Astrocyte (in vitro differentiated cells and primary cell): ENCODE data around the gene ELK3. TPM values are rescaled to one million over a fixed set of nuclear protein-coding genes. Genes with fewer than 3 reads are reported as not detected.

Experiments
- DNase-seq: peaks from one replicate; pipeline ENCODE4 v3.0.0-alpha.2; 2010; ENCODE audit warnings: low read depth
- FAIRE-seq: peaks from 2 replicates; lab custom pipeline; 2011; peaks lifted over from hg19 to GRCh38; lab: Jason Lieb, UNC
- H2AFZ ChIP-seq: 2 replicates; pipeline ENCODE4 v1.6.0; 2012; ENCODE audit warnings: low read depth, low read length, inconsistent platforms
- H3K27ac ChIP-seq: 2 replicates; pipeline ENCODE4 v1.5.1; 2011; ENCODE audit warnings: low read depth, low read length, inconsistent platforms
- H3K27me3 ChIP-seq: 2 replicates; pipeline ENCODE4 v1.6.0; 2011; ENCODE audit warnings: low read length, inconsistent platforms; ENCODE audit not compliant: insufficient read depth
- H3K36me3 ChIP-seq: 2 replicates; pipeline ENCODE4 v1.5.1; 2011; ENCODE audit warnings: low read length, inconsistent platforms; ENCODE audit not compliant: insufficient read depth
- H3K4me1 ChIP-seq: 2 replicates; pipeline ENCODE4 v1.5.1; 2011; ENCODE audit warnings: low read length, inconsistent platforms; ENCODE audit not compliant: insufficient read depth
- H3K4me2 ChIP-seq: 2 replicates; pipeline ENCODE4 v1.6.0; 2012; ENCODE audit warnings: low read length, inconsistent platforms
- H3K4me3 ChIP-seq: 2 replicates; pipeline ENCODE4 v1.5.1; 2011; ENCODE audit warnings: low read depth, mild to moderate bottlenecking, low read length, inconsistent platforms; ENCODE audit not compliant: insufficient read depth
- H3K79me2 ChIP-seq: 2 replicates; pipeline ENCODE4 v1.6.0; 2012; ENCODE audit warnings: mild to moderate bottlenecking, low read length, inconsistent platforms; ENCODE audit not compliant: insufficient read depth
- H3K9ac ChIP-seq: 2 replicates; pipeline ENCODE4 v1.6.0; 2012; ENCODE audit warnings: mild to moderate bottlenecking, low read length, inconsistent platforms
- H3K9me3 ChIP-seq: 2 replicates; pipeline ENCODE4 v1.5.1; 2012; ENCODE audit warnings: low read depth, mild to moderate bottlenecking, low read length, inconsistent platforms; ENCODE audit not compliant: insufficient read depth
- H4K20me1 ChIP-seq: 2 replicates; pipeline ENCODE4 v1.6.0; 2012; ENCODE audit warnings: low read length, inconsistent platforms; ENCODE audit not compliant: insufficient read depth
- H3K27ac Mint-ChIP-seq: one replicate; pipeline ENCODE4 v1.8.0; 2021; ENCODE audit warnings: mild to moderate bottlenecking, mixed read lengths; ENCODE audit not compliant: unreplicated experiment
- H3K27me3 Mint-ChIP-seq: one replicate; pipeline ENCODE4 v1.8.0; 2021; ENCODE audit warnings: low read depth, mixed read lengths; ENCODE audit not compliant: unreplicated experiment
- H3K36me3 Mint-ChIP-seq: one replicate; pipeline ENCODE4 v1.8.0; 2021; ENCODE audit warnings: low read depth, mixed read lengths; ENCODE audit not compliant: unreplicated experiment
- H3K4me1 Mint-ChIP-seq: one replicate; pipeline ENCODE4 v1.8.0; 2021; ENCODE audit warnings: low read depth, mixed read lengths; ENCODE audit not compliant: unreplicated experiment
- H3K4me3 Mint-ChIP-seq: one replicate; pipeline ENCODE4 v1.8.0; 2021; ENCODE audit warnings: mild to moderate bottlenecking, moderate library complexity, mixed read lengths; ENCODE audit not compliant: unreplicated experiment
- H3K9me3 Mint-ChIP-seq: one replicate; pipeline ENCODE4 v1.8.0; 2021; ENCODE audit warnings: mild to moderate bottlenecking, mixed read lengths; ENCODE audit not compliant: unreplicated experiment
- EZH2 ChIP-seq: IDR thresholded peaks from 2 replicates; pipeline ENCODE4 v1.6.1; 2012; ENCODE audit warnings: mild to moderate bottlenecking, low read length, inconsistent platforms; ENCODE audit not compliant: insufficient read depth
- total RNA-seq: library from RNA; stranded (reverse); gene quantifications from 2 replicates; pipeline ENCODE4 v1.2.1, GENCODE V29; 2021
- TF ChIP-seq, protein P1 (sequence below): IDR thresholded peaks from 2 replicates; pipeline ENCODE4 v1.5.1; 2011; ENCODE audit warnings: low read depth, mild to moderate bottlenecking, inconsistent platforms, low read length, moderate library complexity; ENCODE audit not compliant: insufficient read depth

Gene ELK3
- total RNA-seq, 1 donor from 2014 or later: 62.7 TPM

DNA sequence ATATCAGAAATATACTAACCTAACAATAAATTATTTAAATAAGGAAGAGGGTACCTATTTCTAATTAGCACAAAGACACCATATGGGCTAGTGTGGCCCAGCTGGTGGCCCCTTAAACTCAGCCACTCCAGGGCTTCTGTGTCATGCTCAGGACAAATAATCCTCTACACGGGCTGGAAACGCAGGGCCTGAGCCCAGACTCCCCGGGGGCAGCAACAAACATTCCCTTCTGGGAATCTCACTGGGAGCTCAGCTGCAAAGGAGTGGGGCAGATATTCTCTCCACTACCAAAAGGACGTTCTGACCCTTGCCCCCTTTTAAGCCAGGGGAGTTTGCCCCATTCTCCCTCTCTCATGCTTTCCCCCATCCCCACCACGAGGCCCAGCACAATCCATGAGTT is 43.7 kb upstream of the ELK3 start:
- Histone ChIP-seq H3K9ac (no peak overlapping the region), H3K27ac (no peak overlapping the region), H2AFZ (no peak overlapping the region), H3K79me2 (no peaks in the 10 kb centered on the region), H3K9me3 (no peaks in the 10 kb centered on the region), H3K27me3 (no peaks in the 10 kb centered on the region), H3K4me2 (no peak overlapping the region), H3K4me1 (no peaks in the 10 kb centered on the region), H4K20me1 (no peaks in the 10 kb centered on the region), H3K4me3 (no peak overlapping the region), H3K36me3 (no peaks in the 10 kb centered on the region)
- no peak for DNase-seq
- H3K36me3 Mint-ChIP-seq: no peaks in the 10 kb centered on the region
- peaks cover 3% of the 10 kb centered on the region for H3K9me3 Mint-ChIP-seq
- FAIRE-seq: no peak
- TF ChIP-seq EZH2: no peak
- TF ChIP-seq, protein P1, sequence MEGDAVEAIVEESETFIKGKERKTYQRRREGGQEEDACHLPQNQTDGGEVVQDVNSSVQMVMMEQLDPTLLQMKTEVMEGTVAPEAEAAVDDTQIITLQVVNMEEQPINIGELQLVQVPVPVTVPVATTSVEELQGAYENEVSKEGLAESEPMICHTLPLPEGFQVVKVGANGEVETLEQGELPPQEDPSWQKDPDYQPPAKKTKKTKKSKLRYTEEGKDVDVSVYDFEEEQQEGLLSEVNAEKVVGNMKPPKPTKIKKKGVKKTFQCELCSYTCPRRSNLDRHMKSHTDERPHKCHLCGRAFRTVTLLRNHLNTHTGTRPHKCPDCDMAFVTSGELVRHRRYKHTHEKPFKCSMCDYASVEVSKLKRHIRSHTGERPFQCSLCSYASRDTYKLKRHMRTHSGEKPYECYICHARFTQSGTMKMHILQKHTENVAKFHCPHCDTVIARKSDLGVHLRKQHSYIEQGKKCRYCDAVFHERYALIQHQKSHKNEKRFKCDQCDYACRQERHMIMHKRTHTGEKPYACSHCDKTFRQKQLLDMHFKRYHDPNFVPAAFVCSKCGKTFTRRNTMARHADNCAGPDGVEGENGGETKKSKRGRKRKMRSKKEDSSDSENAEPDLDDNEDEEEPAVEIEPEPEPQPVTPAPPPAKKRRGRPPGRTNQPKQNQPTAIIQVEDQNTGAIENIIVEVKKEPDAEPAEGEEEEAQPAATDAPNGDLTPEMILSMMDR: no peak
- H3K27ac Mint-ChIP-seq: no peak overlapping the region
- no peak overlapping the region for H3K4me3 Mint-ChIP-seq
- peaks cover 11% of the 10 kb centered on the region for H3K27me3 Mint-ChIP-seq
- no peaks in the 10 kb centered on the region for H3K4me1 Mint-ChIP-seq

DNA sequence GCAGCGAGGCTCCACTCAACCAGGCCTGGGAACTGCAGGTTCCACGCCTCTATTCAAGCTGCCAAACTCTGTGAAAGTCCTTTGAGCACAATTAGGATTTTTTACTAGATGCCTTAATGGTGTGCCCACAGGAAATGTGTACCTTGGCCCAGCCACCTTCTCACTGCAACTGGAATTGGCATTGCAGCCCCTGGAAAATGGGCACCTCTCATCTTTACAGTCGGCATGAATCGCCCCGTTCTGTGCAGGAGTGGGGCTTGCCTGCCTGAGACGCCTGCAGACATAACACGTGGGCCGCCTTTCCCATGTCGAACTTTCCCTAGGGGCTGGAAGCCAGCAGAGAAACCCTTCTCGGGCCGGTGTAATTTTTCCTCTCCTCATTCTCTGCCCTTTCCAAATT is 42.0 kb upstream of the ELK3 start:
- Mint-ChIP-seq H3K4me1 (no peaks in the 10 kb centered on the region), H3K9me3 (peaks cover 4% of the 10 kb centered on the region), H3K27ac (no peak overlapping the region), H3K36me3 (no peaks in the 10 kb centered on the region), H3K4me3 (no peak overlapping the region), H3K27me3 (peaks cover 11% of the 10 kb centered on the region)
- Histone ChIP-seq H3K4me3 (no peak overlapping the region), H3K4me1 (no peaks in the 10 kb centered on the region), H3K36me3 (no peaks in the 10 kb centered on the region), H2AFZ (no peak overlapping the region), H3K4me2 (no peak overlapping the region), H3K27me3 (no peaks in the 10 kb centered on the region), H4K20me1 (no peaks in the 10 kb centered on the region), H3K9ac (no peak overlapping the region), H3K79me2 (no peaks in the 10 kb centered on the region), H3K9me3 (no peaks in the 10 kb centered on the region), H3K27ac (no peak overlapping the region)
- no peak for TF ChIP-seq EZH2
- TF ChIP-seq, protein P1: no peak
- FAIRE-seq (no peak), DNase-seq (no peak)

GRCh38 chr12:96153131-96153725 is 40.9 kb upstream of the ELK3 start:
- no peaks in the 10 kb centered on the region for H3K9me3 ChIP-seq
- Mint-ChIP-seq H3K27ac (no peak overlapping the region), H3K27me3 (peaks cover 11% of the 10 kb centered on the region), H3K4me3 (no peak overlapping the region), H3K36me3 (no peaks in the 10 kb centered on the region), H3K4me1 (no peaks in the 10 kb centered on the region), H3K9me3 (peaks cover 4% of the 10 kb centered on the region)
- H2AFZ ChIP-seq: no peak overlapping the region
- TF ChIP-seq, protein P1: no peak
- TF ChIP-seq EZH2: no peak
- H3K9ac ChIP-seq: no peak overlapping the region
- no peak overlapping the region for H3K4me2 ChIP-seq
- H3K4me3 ChIP-seq: no peak overlapping the region
- no peak overlapping the region for H3K27ac ChIP-seq
- DNase-seq (no peak), FAIRE-seq (no peak)
- no peaks in the 10 kb centered on the region for H3K36me3 ChIP-seq
- no peaks in the 10 kb centered on the region for H4K20me1 ChIP-seq
- H3K4me1 ChIP-seq: no peaks in the 10 kb centered on the region
- no peaks in the 10 kb centered on the region for H3K27me3 ChIP-seq
- no peaks in the 10 kb centered on the region for H3K79me2 ChIP-seq
